B cell (primary cell): ENCODE data around the gene ITPKC. TPM values are rescaled to one million over a fixed set of nuclear protein-coding genes. Genes with fewer than 3 reads are reported as not detected.

Source experiments
- ATAC-seq: fragments of 200-7000 bp; cut with Tn5 transposase; one replicate; pipeline ENCODE4 v1.10.0; 2021; ENCODE audit warnings: low read depth, mild to moderate bottlenecking, moderate number of reproducible peaks, moderate library complexity
- CTCF ChIA-PET: fragments of 350-600 bp; sonication (Branson Sonifier 250); formaldehyde crosslinking; loops from one replicate; lab custom pipeline; 2021; ENCODE audit warnings: antibody characterized with exemption, inconsistent platforms; lab: Charles Lee
- POLR2A ChIA-PET: fragments of 350-600 bp; sonication (Branson Sonifier 250); formaldehyde crosslinking; loops from one replicate; lab custom pipeline; 2021; ENCODE audit warnings: antibody characterized with exemption; lab: Charles Lee
- DNase-seq: peaks from one replicate; pipeline ENCODE4 v3.0.0; 2013
- H2AFZ ChIP-seq: 2 replicates; pipeline ENCODE4 v1.6.1; 2012; ENCODE audit warnings: mild to moderate bottlenecking, low read depth, low read length; ENCODE audit not compliant: insufficient read depth, poor library complexity, severe bottlenecking
- H3K27ac ChIP-seq, 2 donors: 1 replicate in 1 of 2; 2 replicates in 1 of 2; pipeline ENCODE4 v1.5.1; 2012 to 2013; ENCODE audit warnings: low read length in 2 of 2, mild to moderate bottlenecking in 2 of 2, moderate library complexity in 1 of 2
- H3K27me3 ChIP-seq, 4 experiments: fragments of 200-600 bp in 1 of 4; sonication (generic) in 1 of 4; replicated peaks in 1 of 4; 1 replicate in 2 of 4; 2 replicates in 2 of 4; pipeline versions ENCODE4 v1.6.1 to v1.7.0; 2013 to 2016; ENCODE audit warnings: low read length in 3 of 4, mild to moderate bottlenecking in 2 of 4, mixed read lengths in 1 of 4, moderate library complexity in 1 of 4; ENCODE audit not compliant: insufficient read depth in 4 of 4, control insufficient read depth in 3 of 4; ENCODE audit errors: control extremely low read depth in 1 of 4
- H3K36me3 ChIP-seq, 2 experiments: replicated peaks in 1 of 2; 1 replicate in 1 of 2; 2 replicates in 1 of 2; pipeline versions ENCODE4 v1.6.1 to v1.7.1; 2013; ENCODE audit warnings: low read length in 1 of 2; ENCODE audit not compliant: insufficient read depth in 2 of 2, control insufficient read depth in 1 of 2; ENCODE audit errors: control extremely low read depth in 1 of 2, extremely low read depth in 1 of 2
- H3K4me1 ChIP-seq, 2 donors: fragments of 200-600 bp in 1 of 2; sonication (generic) in 1 of 2; 1 replicate in 1 of 2; 2 replicates in 1 of 2; pipeline versions ENCODE4 v1.5.1 to v1.6.1; 2013 to 2017; ENCODE audit warnings: low read length in 2 of 2; ENCODE audit not compliant: control insufficient read depth in 2 of 2, insufficient read depth in 2 of 2
- H3K4me2 ChIP-seq: replicated peaks from 2 replicates; pipeline ENCODE3; 2012; ENCODE audit warnings: mild to moderate bottlenecking, low read depth, low read length; ENCODE audit not compliant: poor library complexity, severe bottlenecking
- H3K4me3 ChIP-seq, 5 experiments: fragments of 200-600 bp in 1 of 5; sonication (generic) in 1 of 5; 1 replicate in 3 of 5; 2 replicates in 2 of 5; pipeline versions ENCODE4 v1.5.1 to v1.7.0; 2011 to 2016; ENCODE audit warnings: low read length in 4 of 5, mild to moderate bottlenecking in 4 of 5, low read depth in 2 of 5, control low read depth in 1 of 5, moderate library complexity in 1 of 5; ENCODE audit not compliant: insufficient read depth in 1 of 5; ENCODE audit errors: control extremely low read depth in 1 of 5, extremely low read depth in 1 of 5
- H3K79me2 ChIP-seq: fragments of 200-600 bp; sonication (generic); one replicate; pipeline ENCODE4 v1.6.0; 2016; ENCODE audit warnings: low read length; ENCODE audit not compliant: control insufficient read depth, insufficient read depth
- H3K9ac ChIP-seq: fragments of 200-600 bp; sonication (generic); 2 replicates; pipeline ENCODE4 v1.6.1; 2017; ENCODE audit warnings: mild to moderate bottlenecking, low read length, moderate library complexity
- H3K9me3 ChIP-seq, 3 donors: one replicate each; pipeline versions ENCODE4 v1.6.1 to v1.7.1; 2013; ENCODE audit warnings: low read length in 2 of 3; ENCODE audit not compliant: control insufficient read depth in 2 of 3, insufficient read depth in 1 of 3; ENCODE audit errors: control extremely low read depth in 1 of 3
- H4K20me1 ChIP-seq: 2 replicates; pipeline ENCODE4 v1.6.0; 2012; ENCODE audit warnings: mild to moderate bottlenecking, low read length; ENCODE audit not compliant: insufficient read depth, control insufficient read depth, poor library complexity, severe bottlenecking
- H3K27ac Mint-ChIP-seq: one replicate; pipeline ENCODE4 v1.8.0; 2021; ENCODE audit warnings: mixed read lengths
- H3K27me3 Mint-ChIP-seq: one replicate; pipeline ENCODE4 v1.8.0; 2021; ENCODE audit warnings: mixed read lengths
- H3K4me1 Mint-ChIP-seq: one replicate; pipeline ENCODE4 v1.8.0; 2021; ENCODE audit warnings: mixed read lengths
- H3K4me3 Mint-ChIP-seq: one replicate; pipeline ENCODE4 v1.8.0; 2021; ENCODE audit warnings: mixed read lengths
- H3K9me3 Mint-ChIP-seq: one replicate; pipeline ENCODE4 v1.8.0; 2022; ENCODE audit warnings: mixed read lengths; ENCODE audit not compliant: insufficient read depth
- EZH2 ChIP-seq: IDR thresholded peaks from 2 replicates; pipeline ENCODE4 v1.6.1; 2012; ENCODE audit warnings: borderline replicate concordance, low read depth, mild to moderate bottlenecking, moderate library complexity, low read length; ENCODE audit not compliant: insufficient read depth, poor library complexity, severe bottlenecking
- WGBS: methylation state at CpG from one replicate; pipeline ENCODE4 v1.1.5; 2013; ENCODE audit warnings: missing lambda C conversion rate; ENCODE audit not compliant: insufficient coverage; 5-methylcytosine and 5-hydroxymethylcytosine counted together
- intact Hi-C: fragments of 100-400 bp; cut with micrococcal nuclease; formaldehyde crosslinking; loops from one replicate; pipeline ENCODE4 v1.10.0; 2022
- polyA plus RNA-seq: library from polyadenylated mRNA; depleted of rRNA; stranded (reverse); fragments of >200 nt; gene quantifications from 2 replicates; pipeline ENCODE4 v1.2.3, GENCODE V29; 2012
- total RNA-seq, 2 donors: library from RNA; stranded (reverse); fragments of 120-200 nt in 1 of 2; gene quantifications; 1 replicate in 1 of 2; 2 replicates in 1 of 2; pipeline versions ENCODE4 v1.2.3 to v1.2.4, GENCODE V29; 2013 to 2022
- TF ChIP-seq, protein P1 (sequence below): fragments of 200-600 bp; IDR thresholded peaks from one replicate; pipeline ENCODE4 v1.8.0; 2022; ENCODE audit warnings: antibody characterized with exemption, mild to moderate bottlenecking

The ITPKC gene
- total and polyA plus RNA-seq, 2 donors (not counting 1 experiment from before 2014, with no cell fraction given) = 8.7 to 16.0 TPM

DNA sequence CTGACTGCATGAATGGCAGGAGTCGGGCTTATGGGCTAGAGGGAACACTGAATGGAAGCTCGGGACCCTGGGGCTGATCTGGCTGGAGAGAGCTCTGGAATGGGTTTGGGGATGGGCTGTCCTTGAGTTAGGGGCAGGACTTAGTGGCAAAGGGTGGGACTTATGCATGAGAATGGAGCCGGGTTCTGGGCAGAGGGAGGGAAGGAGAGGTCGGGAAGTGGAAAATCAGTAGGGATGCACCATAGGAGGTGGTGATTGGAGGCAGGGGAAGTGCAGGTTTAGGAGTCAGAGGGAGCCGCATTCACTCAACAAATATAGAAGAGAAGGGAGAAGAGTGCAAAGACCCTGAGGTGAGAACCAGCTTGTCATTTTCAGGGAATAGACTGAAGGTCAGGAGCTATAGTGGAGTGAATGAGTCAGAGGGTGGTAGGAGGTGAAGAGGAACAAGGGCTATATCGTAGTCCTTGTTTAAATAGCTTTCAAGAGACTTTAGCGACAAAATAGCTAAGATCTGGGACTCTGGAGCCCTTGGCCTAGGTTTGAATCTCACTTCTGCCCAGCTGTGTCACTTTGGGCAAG is 61.9 kb downstream of the ITPKC start:
- H3K27me3 Mint-ChIP-seq = no peaks in the 10 kb centered on the region
- peaks cover 0 to 5% (median 0%) of the 10 kb centered on the region in 3 donors for H3K9me3 ChIP-seq
- peaks cover 0 to 22% of the 10 kb centered on the region in 2 experiments for H3K36me3 ChIP-seq
- intact Hi-C loops = loop anchor here (1.0 to 5.0 kb wide), 6 partner anchors 20 to 1366 kb away; partner anchors contain the start of genes NUMBL, PLEKHG2 and SERTAD3
- H3K27ac Mint-ChIP-seq = peak overlapping the region; percentile 99
- peak overlapping the region; percentile 89 for H3K4me2 ChIP-seq
- peaks cover 42 to 57% of the 10 kb centered on the region in 2 donors for H3K4me1 ChIP-seq
- peak overlapping the region; percentile 67 to 91 (median 81) for H3K4me3 ChIP-seq
- peak overlapping the region; percentile 99 for H3K4me3 Mint-ChIP-seq
- H3K79me2 ChIP-seq = peaks cover 43% of the 10 kb centered on the region
- WGBS = 14% methylated on average over 6 of the region's 7 CpGs
- H4K20me1 ChIP-seq = peaks cover 25% of the 10 kb centered on the region
- POLR2A ChIA-PET = interaction anchor here (0.6 to 4.6 kb wide), 20 partner anchors 8 to 1480 kb away, joined by 3 to 99 read pairs (median 8); partner anchors contain the start of genes ACTMAP, B9D2, COQ8B and EGLN2
- H3K9ac ChIP-seq = peak overlapping the region; percentile 95
- TF ChIP-seq, protein P1, sequence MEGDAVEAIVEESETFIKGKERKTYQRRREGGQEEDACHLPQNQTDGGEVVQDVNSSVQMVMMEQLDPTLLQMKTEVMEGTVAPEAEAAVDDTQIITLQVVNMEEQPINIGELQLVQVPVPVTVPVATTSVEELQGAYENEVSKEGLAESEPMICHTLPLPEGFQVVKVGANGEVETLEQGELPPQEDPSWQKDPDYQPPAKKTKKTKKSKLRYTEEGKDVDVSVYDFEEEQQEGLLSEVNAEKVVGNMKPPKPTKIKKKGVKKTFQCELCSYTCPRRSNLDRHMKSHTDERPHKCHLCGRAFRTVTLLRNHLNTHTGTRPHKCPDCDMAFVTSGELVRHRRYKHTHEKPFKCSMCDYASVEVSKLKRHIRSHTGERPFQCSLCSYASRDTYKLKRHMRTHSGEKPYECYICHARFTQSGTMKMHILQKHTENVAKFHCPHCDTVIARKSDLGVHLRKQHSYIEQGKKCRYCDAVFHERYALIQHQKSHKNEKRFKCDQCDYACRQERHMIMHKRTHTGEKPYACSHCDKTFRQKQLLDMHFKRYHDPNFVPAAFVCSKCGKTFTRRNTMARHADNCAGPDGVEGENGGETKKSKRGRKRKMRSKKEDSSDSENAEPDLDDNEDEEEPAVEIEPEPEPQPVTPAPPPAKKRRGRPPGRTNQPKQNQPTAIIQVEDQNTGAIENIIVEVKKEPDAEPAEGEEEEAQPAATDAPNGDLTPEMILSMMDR = no peak
- TF ChIP-seq EZH2 = no peak
- no peaks in the 10 kb centered on the region for H3K27me3 ChIP-seq
- ATAC-seq (no peak), DNase-seq (no peak)
- no peaks in the 10 kb centered on the region for H3K9me3 Mint-ChIP-seq
- peak overlapping the region; percentile 97 to 99 for H3K27ac ChIP-seq
- peaks cover 65% of the 10 kb centered on the region for H3K4me1 Mint-ChIP-seq
- CTCF ChIA-PET = interaction anchor here (1.0 to 5.2 kb wide), 10 partner anchors 11 to 144 kb away, joined by 4 to 48 read pairs (median 19); partner anchors contain the start of genes ACTMAP, COQ8B, EGLN2 and ITPKC
- peak overlapping the region; percentile 72 for H2AFZ ChIP-seq

DNA sequence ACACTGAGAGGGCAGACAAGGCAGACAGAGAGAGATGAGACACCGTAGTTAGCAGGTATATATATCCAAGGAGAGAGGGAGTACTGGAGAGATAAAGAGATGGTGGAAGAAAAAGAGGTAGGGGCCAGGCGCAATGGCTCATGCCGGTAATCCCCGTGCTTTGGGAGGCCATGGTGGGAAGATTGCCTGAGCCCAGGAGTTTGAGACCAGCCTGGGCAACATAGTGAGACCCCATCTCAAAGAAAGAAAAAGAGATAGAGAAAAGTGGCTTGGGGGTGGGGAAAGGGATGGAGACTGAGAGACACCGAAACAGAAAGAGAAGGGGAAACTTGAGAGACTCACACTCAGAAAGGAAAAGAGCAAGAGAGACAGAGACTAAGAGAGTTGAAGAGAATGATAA is 63.7 kb downstream of the ITPKC start:
- Mint-ChIP-seq H3K9me3 (no peaks in the 10 kb centered on the region), H3K4me1 (peaks cover 51% of the 10 kb centered on the region), H3K4me3 (no peak overlapping the region), H3K27ac (peak overlapping the region; percentile 21), H3K27me3 (no peaks in the 10 kb centered on the region)
- peaks cover 25% of the 10 kb centered on the region for H4K20me1 ChIP-seq
- peaks cover 28 to 40% of the 10 kb centered on the region in 2 donors for H3K4me1 ChIP-seq
- H3K27ac ChIP-seq = peak overlapping the region in 1 of 2 donors; percentile 34
- ChIA-PET CTCF (interaction anchor here (5.2 kb wide), 1 partner anchor 17 kb away, joined by 48 read pairs; the partner anchor contains the start of gene EGLN2), POLR2A (no interaction called here)
- H3K9me3 ChIP-seq = peaks cover 0 to 5% (median 0%) of the 10 kb centered on the region in 3 donors
- TF ChIP-seq, protein P1 = no peak
- no peak for TF ChIP-seq EZH2
- intact Hi-C loops = no loop called here
- H3K27me3 ChIP-seq = no peaks in the 10 kb centered on the region
- DNase-seq (no peak), ATAC-seq (no peak)
- 98% methylated on average over 5 of the region's 5 CpGs for WGBS
- H3K79me2 ChIP-seq = peaks cover 49% of the 10 kb centered on the region
- no peak overlapping the region for H3K9ac ChIP-seq
- no peak overlapping the region for H3K4me3 ChIP-seq
- no peak overlapping the region for H2AFZ ChIP-seq
- peaks cover 0 to 38% of the 10 kb centered on the region in 2 experiments for H3K36me3 ChIP-seq
- no peak overlapping the region for H3K4me2 ChIP-seq
